CD8-positive, alpha-beta memory T cell (primary cell): ENCODE data around the gene CDH8. TPM values are rescaled to one million over a fixed set of nuclear protein-coding genes. Genes with fewer than 3 reads are reported as not detected.

Experiments used
- CTCF ChIA-PET: fragments of 350-600 bp; sonication (Branson Sonifier 250); formaldehyde crosslinking; loops from one replicate; lab custom pipeline; 2021; ENCODE audit warnings: antibody characterized with exemption; lab: Charles Lee
- POLR2A ChIA-PET: fragments of 350-600 bp; sonication (Branson Sonifier 250); formaldehyde crosslinking; loops from one replicate; lab custom pipeline; 2021; ENCODE audit warnings: antibody characterized with exemption; lab: Charles Lee
- DNase-seq, 5 donors: peaks; one replicate each; pipeline versions ENCODE4 v3.0.0 to v3.0.0-alpha.2; 2020 to 2022; ENCODE audit warnings: mixed read lengths in 1 of 5
- H3K27ac ChIP-seq: one replicate; pipeline ENCODE4 v1.7.0; 2013; ENCODE audit warnings: low read depth, mild to moderate bottlenecking, low read length, moderate library complexity
- H3K27me3 ChIP-seq: 2 replicates; pipeline ENCODE4 v1.7.0; 2013; ENCODE audit warnings: low read length, mild to moderate bottlenecking; ENCODE audit not compliant: insufficient read depth, poor library complexity, severe bottlenecking
- H3K36me3 ChIP-seq: 2 replicates; pipeline ENCODE4 v1.7.0; 2013; ENCODE audit warnings: mild to moderate bottlenecking, low read length, moderate library complexity; ENCODE audit not compliant: insufficient read depth
- H3K4me1 ChIP-seq: 2 replicates; pipeline ENCODE4 v1.7.0; 2013; ENCODE audit warnings: mild to moderate bottlenecking, low read length, moderate library complexity; ENCODE audit not compliant: insufficient read depth
- H3K4me3 ChIP-seq: 2 replicates; pipeline ENCODE4 v1.7.0; 2013; ENCODE audit warnings: mild to moderate bottlenecking, low read length
- H3K9me3 ChIP-seq: 2 replicates; pipeline ENCODE4 v1.7.0; 2013; ENCODE audit warnings: mild to moderate bottlenecking, low read length
- H3K27ac Mint-ChIP-seq, 8 donors: one replicate each; pipeline ENCODE4 v1.8.0; 2020 to 2021; ENCODE audit warnings: mixed read lengths in 8 of 8, mild to moderate bottlenecking in 6 of 8, inconsistent platforms in 3 of 8, moderate library complexity in 3 of 8
- H3K27me3 Mint-ChIP-seq, 2 donors: one replicate each; pipeline ENCODE4 v1.8.0; 2020 to 2021; ENCODE audit warnings: mixed read lengths in 2 of 2, mild to moderate bottlenecking in 1 of 2, moderate library complexity in 1 of 2
- H3K36me3 Mint-ChIP-seq, 3 donors: one replicate each; pipeline ENCODE4 v1.8.0; 2020 to 2021; ENCODE audit warnings: mixed read lengths in 3 of 3, inconsistent platforms in 1 of 3, mild to moderate bottlenecking in 1 of 3
- H3K4me1 Mint-ChIP-seq, 3 donors: one replicate each; pipeline ENCODE4 v1.8.0; 2020 to 2021; ENCODE audit warnings: mixed read lengths in 3 of 3, inconsistent platforms in 1 of 3, mild to moderate bottlenecking in 1 of 3
- H3K4me3 Mint-ChIP-seq, 7 donors: one replicate each; pipeline ENCODE4 v1.8.0; 2020 to 2021; ENCODE audit warnings: mixed read lengths in 7 of 7, mild to moderate bottlenecking in 6 of 7, moderate library complexity in 4 of 7, inconsistent platforms in 2 of 7
- H3K9me3 Mint-ChIP-seq, 5 donors: one replicate each; pipeline ENCODE4 v1.8.0; 2020 to 2022; ENCODE audit warnings: mixed read lengths in 5 of 5, mild to moderate bottlenecking in 3 of 5, moderate library complexity in 2 of 5, inconsistent platforms in 1 of 5
- polyA plus RNA-seq: library from polyadenylated mRNA; unstranded; fragments of 300-500 nt; fragmentation: Illumina TruSeq; gene quantifications from one replicate; pipeline ENCODE4 v1.2.3, GENCODE V29; 2021
- total RNA-seq, 2 experiments: library from RNA; stranded (reverse); gene quantifications; one replicate each; pipeline ENCODE4 v1.2.3, GENCODE V29; 2021

Gene CDH8
- total and polyA plus RNA-seq, 3 experiments from 2014 or later: not detected

GRCh38 chr16:61862221-61863155, 173.8 kb downstream of the CDH8 start:
- Histone ChIP-seq H3K27ac (no peak overlapping the region), H3K4me1 (no peaks in the 10 kb centered on the region), H3K9me3 (no peaks in the 10 kb centered on the region), H3K36me3 (no peaks in the 10 kb centered on the region), H3K4me3 (no peak overlapping the region), H3K27me3 (no peaks in the 10 kb centered on the region)
- ChIA-PET POLR2A (no interaction called here), CTCF (no interaction called here)
- no peak for DNase-seq
- H3K27me3 Mint-ChIP-seq: no peaks in the 10 kb centered on the region
- no peaks in the 10 kb centered on the region for H3K4me1 Mint-ChIP-seq
- H3K27ac Mint-ChIP-seq: no peak overlapping the region
- H3K9me3 Mint-ChIP-seq: peaks cover 6 to 44% (median 12%) of the 10 kb centered on the region in 5 donors
- H3K36me3 Mint-ChIP-seq: no peaks in the 10 kb centered on the region
- no peak overlapping the region for H3K4me3 Mint-ChIP-seq

- POLR2A ChIA-PET: no interaction called here
- CTCF ChIA-PET: no interaction called here
- Mint-ChIP-seq H3K4me1 (no peaks in the 10 kb centered on the region), H3K27ac (no peak overlapping the region), H3K9me3 (peaks cover 6 to 49% (median 12%) of the 10 kb centered on the region in 5 donors), H3K36me3 (no peaks in the 10 kb centered on the region), H3K4me3 (no peak overlapping the region), H3K27me3 (no peaks in the 10 kb centered on the region)
- Histone ChIP-seq H3K36me3 (no peaks in the 10 kb centered on the region), H3K27ac (no peak overlapping the region), H3K4me3 (no peak overlapping the region), H3K9me3 (no peaks in the 10 kb centered on the region), H3K27me3 (no peaks in the 10 kb centered on the region), H3K4me1 (no peaks in the 10 kb centered on the region)
- DNase-seq: no peak
Observed at GRCh38 chr16:61858988-61859387, 177.2 kb downstream of the CDH8 start.

- no peaks in the 10 kb centered on the region for H3K36me3 ChIP-seq
- Mint-ChIP-seq H3K27ac (no peak overlapping the region), H3K27me3 (no peaks in the 10 kb centered on the region), H3K4me3 (no peak overlapping the region), H3K4me1 (no peaks in the 10 kb centered on the region), H3K9me3 (peaks cover 12 to 38% (median 17%) of the 10 kb centered on the region in 5 donors), H3K36me3 (no peaks in the 10 kb centered on the region)
- no peaks in the 10 kb centered on the region for H3K9me3 ChIP-seq
- no peaks in the 10 kb centered on the region for H3K27me3 ChIP-seq
- CTCF ChIA-PET: no interaction called here
- H3K4me3 ChIP-seq: no peak overlapping the region
- POLR2A ChIA-PET: no interaction called here
- H3K27ac ChIP-seq: no peak overlapping the region
- H3K4me1 ChIP-seq: no peaks in the 10 kb centered on the region
- no peak for DNase-seq
Observed at GRCh38 chr16:61842666-61843065, 193.6 kb downstream of the CDH8 start.

DNA sequence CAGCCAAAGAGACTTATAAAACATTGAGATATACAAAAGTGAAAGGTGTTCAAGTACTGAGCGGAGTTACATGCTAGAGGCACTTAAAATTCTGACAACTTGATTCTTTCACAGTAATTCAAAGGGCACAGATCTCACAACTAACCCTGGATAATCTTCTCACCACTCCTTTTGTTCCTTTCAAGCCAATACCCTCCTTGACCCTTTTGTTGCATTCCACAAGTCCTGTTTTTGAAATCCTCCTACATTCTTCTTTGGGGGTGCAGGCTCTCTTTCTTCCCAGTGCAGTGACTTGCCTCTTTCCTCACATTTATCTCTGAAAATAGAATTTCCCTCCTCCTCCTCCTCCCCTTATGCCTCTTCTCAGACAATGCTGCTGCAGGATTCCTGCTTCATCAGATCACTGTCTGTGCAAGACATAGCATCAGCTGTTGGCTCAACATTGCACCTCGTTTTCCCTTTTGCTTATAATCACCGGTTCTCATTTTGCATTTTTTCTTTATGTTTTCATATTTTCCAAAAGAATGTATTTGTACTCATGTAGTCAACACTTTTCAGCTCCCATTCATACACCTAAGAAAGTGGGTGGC, 199.3 kb downstream of the CDH8 start:
- H3K36me3 ChIP-seq: no peaks in the 10 kb centered on the region
- H3K4me3 Mint-ChIP-seq: no peak overlapping the region
- no peaks in the 10 kb centered on the region for H3K4me1 ChIP-seq
- peaks cover 15 to 50% (median 29%) of the 10 kb centered on the region in 5 donors for H3K9me3 Mint-ChIP-seq
- peaks cover 0 to 2% (median 0%) of the 10 kb centered on the region in 3 donors for H3K36me3 Mint-ChIP-seq
- CTCF ChIA-PET: no interaction called here
- H3K27me3 Mint-ChIP-seq: no peaks in the 10 kb centered on the region
- no peaks in the 10 kb centered on the region for H3K27me3 ChIP-seq
- H3K4me3 ChIP-seq: no peak overlapping the region
- DNase-seq: no peak
- no peaks in the 10 kb centered on the region for H3K4me1 Mint-ChIP-seq
- no peak overlapping the region for H3K27ac Mint-ChIP-seq
- H3K9me3 ChIP-seq: no peaks in the 10 kb centered on the region
- H3K27ac ChIP-seq: no peak overlapping the region
- POLR2A ChIA-PET: no interaction called here

DNA sequence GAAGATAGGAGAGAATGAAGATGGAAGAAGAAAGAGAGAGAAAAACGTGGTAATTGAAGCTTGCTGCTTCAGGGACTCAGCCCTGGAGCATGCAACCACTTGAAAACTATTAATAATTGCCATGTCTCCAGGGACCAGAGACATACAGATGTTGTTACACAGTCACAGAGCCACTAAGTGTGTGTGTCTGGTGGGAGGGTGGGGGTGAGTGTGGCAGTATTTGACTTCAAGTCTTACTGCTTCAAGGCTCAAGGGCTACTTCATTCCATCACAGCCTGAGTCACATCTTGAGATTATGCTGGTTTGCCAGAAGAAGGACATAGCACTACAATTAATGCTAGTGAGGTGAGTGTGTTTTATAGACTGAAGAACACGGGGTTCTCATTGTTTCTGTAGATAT, 202.2 kb downstream of the CDH8 start:
- Mint-ChIP-seq H3K27me3 (no peaks in the 10 kb centered on the region), H3K4me1 (no peaks in the 10 kb centered on the region), H3K9me3 (peaks cover 13 to 59% (median 29%) of the 10 kb centered on the region in 5 donors), H3K4me3 (no peak overlapping the region), H3K36me3 (peaks cover 0 to 2% (median 0%) of the 10 kb centered on the region in 3 donors), H3K27ac (no peak overlapping the region)
- Histone ChIP-seq H3K4me1 (no peaks in the 10 kb centered on the region), H3K27me3 (no peaks in the 10 kb centered on the region), H3K27ac (no peak overlapping the region), H3K4me3 (no peak overlapping the region), H3K36me3 (no peaks in the 10 kb centered on the region), H3K9me3 (no peaks in the 10 kb centered on the region)
- ChIA-PET POLR2A (no interaction called here), CTCF (no interaction called here)
- no peak for DNase-seq

DNA sequence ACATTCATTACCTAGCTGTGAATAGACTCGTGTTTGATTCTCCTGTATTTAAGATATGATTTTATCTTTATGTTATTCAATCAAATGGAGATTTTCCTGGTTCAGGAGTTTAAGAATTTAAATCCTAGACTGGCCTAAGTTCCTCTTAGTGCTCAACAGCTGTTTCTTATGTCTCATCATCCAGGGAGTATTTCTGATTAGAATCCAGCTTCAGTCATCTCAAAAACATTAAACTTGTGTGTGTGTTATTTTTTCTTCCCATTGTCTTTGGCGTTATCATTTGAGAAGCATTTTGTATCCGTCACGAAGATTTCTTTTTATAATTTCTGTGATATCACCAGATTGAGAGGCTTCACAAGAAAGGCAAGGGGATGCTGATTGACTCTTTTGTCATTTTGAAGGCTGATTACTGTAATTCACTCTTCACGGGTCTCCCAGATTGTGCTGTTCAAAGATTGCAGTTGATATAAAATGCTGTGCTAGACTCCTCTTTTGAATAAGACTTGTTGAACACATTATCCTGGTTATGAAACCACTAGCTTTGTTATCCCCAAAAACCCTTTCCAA, 204.8 kb downstream of the CDH8 start:
- Mint-ChIP-seq H3K27me3 (no peaks in the 10 kb centered on the region), H3K9me3 (peaks cover 10 to 50% (median 22%) of the 10 kb centered on the region in 5 donors), H3K4me1 (no peaks in the 10 kb centered on the region), H3K4me3 (no peak overlapping the region), H3K27ac (no peak overlapping the region), H3K36me3 (no peaks in the 10 kb centered on the region)
- CTCF ChIA-PET: no interaction called here
- H3K27ac ChIP-seq: no peak overlapping the region
- DNase-seq: no peak
- POLR2A ChIA-PET: no interaction called here
- H3K4me1 ChIP-seq: no peaks in the 10 kb centered on the region
- H3K36me3 ChIP-seq: no peaks in the 10 kb centered on the region
- no peaks in the 10 kb centered on the region for H3K27me3 ChIP-seq
- H3K4me3 ChIP-seq: no peak overlapping the region
- H3K9me3 ChIP-seq: no peaks in the 10 kb centered on the region

GRCh38 chr16:61829631-61830030, 206.6 kb downstream of the CDH8 start:
- H3K36me3 Mint-ChIP-seq: no peaks in the 10 kb centered on the region
- no peaks in the 10 kb centered on the region for H3K4me1 ChIP-seq
- H3K27me3 Mint-ChIP-seq: no peaks in the 10 kb centered on the region

DNA sequence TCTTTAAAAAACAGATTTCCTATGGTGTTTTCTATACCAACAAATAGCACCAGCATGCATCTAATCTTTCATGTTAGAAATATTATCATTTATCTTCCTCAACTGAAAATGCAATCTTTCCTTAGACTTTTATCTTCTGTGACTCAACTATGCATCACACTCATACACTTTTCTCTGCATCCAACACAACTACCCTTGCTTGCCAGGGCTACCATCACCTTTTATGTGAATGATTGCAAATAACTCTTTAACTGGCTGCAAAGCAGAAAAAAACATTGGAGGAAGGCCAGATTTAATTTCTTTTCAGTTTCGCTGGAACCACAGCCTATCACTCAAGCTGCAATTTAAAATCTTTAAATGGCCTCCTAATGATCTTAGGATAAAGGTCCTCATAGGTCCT, 212.9 kb downstream of the CDH8 start:
- no peaks in the 10 kb centered on the region for H3K27me3 Mint-ChIP-seq
- Histone ChIP-seq H3K4me3 (no peak overlapping the region), H3K9me3 (no peaks in the 10 kb centered on the region), H3K4me1 (no peaks in the 10 kb centered on the region), H3K27me3 (no peaks in the 10 kb centered on the region), H3K27ac (no peak overlapping the region), H3K36me3 (no peaks in the 10 kb centered on the region)
- CTCF ChIA-PET: no interaction called here
- no peak overlapping the region for H3K27ac Mint-ChIP-seq
- POLR2A ChIA-PET: no interaction called here
- peaks cover 3 to 34% (median 25%) of the 10 kb centered on the region in 5 donors for H3K9me3 Mint-ChIP-seq
- no peaks in the 10 kb centered on the region for H3K4me1 Mint-ChIP-seq
- no peak overlapping the region for H3K4me3 Mint-ChIP-seq
- no peak for DNase-seq
- peaks cover 0 to 2% (median 0%) of the 10 kb centered on the region in 3 donors for H3K36me3 Mint-ChIP-seq

More at GRCh38 chr16:61829631-61830030, 206.6 kb downstream of the CDH8 start:
- no peak overlapping the region for H3K4me3 Mint-ChIP-seq
- ChIA-PET POLR2A (no interaction called here), CTCF (no interaction called here)
- Histone ChIP-seq H3K27me3 (no peaks in the 10 kb centered on the region), H3K9me3 (no peaks in the 10 kb centered on the region), H3K27ac (no peak overlapping the region), H3K36me3 (no peaks in the 10 kb centered on the region), H3K4me3 (no peak overlapping the region)
- H3K27ac Mint-ChIP-seq: no peak overlapping the region
- DNase-seq: no peak
- H3K9me3 Mint-ChIP-seq: peaks cover 8 to 43% (median 13%) of the 10 kb centered on the region in 5 donors
- no peaks in the 10 kb centered on the region for H3K4me1 Mint-ChIP-seq
